ENCODE measurements around the gene CERT1.

DNA sequence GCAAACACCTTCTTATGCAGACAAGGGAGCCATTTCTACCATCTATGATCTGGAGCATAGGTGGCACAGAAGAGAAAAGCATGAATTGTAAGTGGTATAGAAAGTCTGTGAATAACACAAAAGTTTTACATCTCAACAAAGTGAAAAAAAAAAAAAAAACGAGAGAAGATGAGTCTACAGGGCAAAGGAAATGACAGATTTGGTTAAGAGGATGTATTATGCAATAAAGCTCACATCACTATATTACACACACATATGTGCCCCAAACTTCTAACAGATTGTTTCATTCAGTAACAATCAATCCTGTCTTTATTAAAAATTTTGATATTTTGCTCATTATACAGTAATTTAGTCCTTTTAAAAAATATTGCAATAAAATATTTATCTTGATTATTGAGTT lies 49.8 kb downstream of the CERT1 start:
- TF ChIP-seq POLR2AphosphoS5 (IDR thresholded peaks at IDR 0.05; ENCODE audit: low read depth, low read length) (no peak), TAF1 (IDR thresholded peaks at IDR 0.05; ENCODE audit: borderline replicate concordance, insufficient read depth, low read length) (no peak), SIN3A (IDR thresholded peaks at IDR 0.05; ENCODE audit: borderline replicate concordance, insufficient read depth, low read length) (no peak)

All from PFSK-1 (cell line).